Activated CD8-positive, alpha-beta memory T cell treated with anti-CD3 and anti-CD28 coated beads for 4 hours (primary cell): ENCODE measurements around the gene CIAO3.
"Not testable (repeated sequence)": the region's sequence is repeated elsewhere in the genome, so short reads cannot be mapped to it uniquely, and the experiment has no call there.

Source experiments
- DNase-seq, 2 donors: peaks; one replicate each; pipeline ENCODE4 v3.0.0-alpha.2; 2020; ENCODE audit warnings: low read depth in 2 of 2

Gene CIAO3

DNA sequence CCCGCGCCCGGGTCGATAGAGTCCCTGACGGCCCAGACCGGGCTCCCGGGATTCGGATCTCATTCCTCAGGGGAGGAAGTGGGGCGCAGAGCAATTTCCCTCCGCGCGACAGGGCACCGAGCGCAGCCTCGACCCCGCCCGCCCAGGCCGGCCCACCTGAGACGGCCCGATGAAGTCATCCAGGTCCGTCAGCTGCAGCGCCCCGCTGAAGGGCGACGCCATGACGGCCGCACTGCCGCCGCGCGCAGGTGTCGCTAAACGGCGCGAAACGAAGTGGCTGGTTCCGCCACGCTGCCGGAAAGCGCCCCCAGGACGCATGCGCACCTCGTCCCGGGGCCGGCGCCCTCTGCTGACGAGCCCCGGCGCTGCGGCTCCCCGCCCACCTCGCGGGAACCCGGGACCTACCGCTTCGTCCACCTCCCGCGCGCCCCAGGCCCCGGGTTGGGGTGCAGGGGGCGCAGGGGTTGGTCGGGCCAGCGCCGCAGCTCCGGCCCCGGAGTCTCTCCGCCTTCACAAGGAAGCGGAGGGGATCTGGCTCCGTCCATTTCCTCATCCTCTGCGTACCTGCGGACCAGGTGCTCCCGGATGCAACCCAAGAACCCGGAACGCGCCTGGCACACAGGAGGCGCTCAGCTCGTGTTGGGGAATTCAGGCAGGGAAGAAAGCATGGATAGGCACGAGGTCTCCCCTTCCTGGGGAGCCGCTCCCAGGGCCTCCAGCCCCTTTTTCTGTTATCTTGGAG, at the start of gene CIAO3:
CIAO3 (minus strand) TSS at position 234 of the 742 bp plus-strand sequence; CDS start at position 222, 12 bp downstream.
- peak; percentile 84 to 86 for DNase-seq

DNA sequence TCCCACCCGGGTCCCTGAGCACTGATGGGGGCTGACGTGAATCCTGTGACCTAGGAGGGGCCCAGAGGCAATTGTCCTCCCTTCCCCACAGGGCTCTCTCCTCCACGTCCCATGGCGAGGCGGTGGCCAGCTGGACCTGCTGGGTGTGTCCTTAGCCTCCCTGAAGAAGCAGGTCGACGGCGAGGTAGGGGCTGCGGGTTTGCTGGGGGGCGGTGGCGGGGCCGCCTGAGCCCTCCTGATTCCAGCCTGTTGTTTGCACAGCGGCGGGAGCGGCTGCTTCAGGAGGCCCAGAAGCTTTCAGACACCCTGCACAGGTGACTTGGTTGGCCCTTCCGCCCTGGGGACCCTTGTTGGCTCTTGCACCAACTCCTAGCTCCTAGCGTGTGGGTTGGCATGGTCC, 49.3 kb upstream of the CIAO3 start:
- DNase-seq = no peak

DNA sequence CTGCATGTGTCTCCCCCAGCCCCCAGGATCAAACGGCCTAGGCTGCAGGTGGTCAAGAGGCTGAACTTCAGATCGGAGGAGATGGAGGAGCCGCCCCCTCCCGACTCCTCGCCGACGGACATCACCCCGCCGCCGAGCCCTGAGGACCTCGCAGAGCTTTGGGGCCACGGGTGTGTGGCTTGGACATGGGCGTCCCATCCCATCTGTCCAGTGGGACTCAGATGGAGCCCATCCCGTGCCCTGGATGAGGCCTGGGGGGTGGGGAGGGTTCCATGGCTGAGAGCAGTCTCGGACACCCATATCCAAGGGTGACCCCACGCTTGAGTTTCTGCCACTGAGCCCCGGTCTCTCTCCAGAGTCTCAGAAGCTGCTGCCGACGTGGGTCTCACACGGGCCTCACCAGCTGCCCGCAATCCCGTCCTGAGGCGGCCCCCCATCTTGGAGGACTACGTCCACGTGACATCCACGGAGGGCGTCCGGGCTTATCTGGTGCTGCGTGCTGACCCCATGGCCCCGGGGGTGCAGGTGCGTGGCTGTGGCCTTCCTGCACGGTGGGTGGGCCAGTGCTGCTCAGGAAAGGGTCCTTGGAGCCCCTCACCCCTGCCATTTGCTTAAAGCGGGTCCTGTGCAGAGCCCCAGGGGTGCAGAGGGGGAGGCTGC, 48.5 kb upstream of the CIAO3 start:
- no peak for DNase-seq

GRCh38 chr16:788399-789126, 47.8 kb upstream of the CIAO3 start, which contains the start of gene CHTF18:
Gene CHTF18, plus strand, starts transcription at chr16:788620. Its CDS starts 65 bp downstream, at chr16:788685.
- peak; percentile 82 to 84 for DNase-seq

GRCh38 chr16:787978-788398, 47.2 kb upstream of the CIAO3 start, which contains the start of gene RPUSD1:
Gene RPUSD1, minus strand, starts transcription at chr16:788381. Its CDS starts 644 bp downstream, at chr16:787737.
- DNase-seq = no peak

DNA sequence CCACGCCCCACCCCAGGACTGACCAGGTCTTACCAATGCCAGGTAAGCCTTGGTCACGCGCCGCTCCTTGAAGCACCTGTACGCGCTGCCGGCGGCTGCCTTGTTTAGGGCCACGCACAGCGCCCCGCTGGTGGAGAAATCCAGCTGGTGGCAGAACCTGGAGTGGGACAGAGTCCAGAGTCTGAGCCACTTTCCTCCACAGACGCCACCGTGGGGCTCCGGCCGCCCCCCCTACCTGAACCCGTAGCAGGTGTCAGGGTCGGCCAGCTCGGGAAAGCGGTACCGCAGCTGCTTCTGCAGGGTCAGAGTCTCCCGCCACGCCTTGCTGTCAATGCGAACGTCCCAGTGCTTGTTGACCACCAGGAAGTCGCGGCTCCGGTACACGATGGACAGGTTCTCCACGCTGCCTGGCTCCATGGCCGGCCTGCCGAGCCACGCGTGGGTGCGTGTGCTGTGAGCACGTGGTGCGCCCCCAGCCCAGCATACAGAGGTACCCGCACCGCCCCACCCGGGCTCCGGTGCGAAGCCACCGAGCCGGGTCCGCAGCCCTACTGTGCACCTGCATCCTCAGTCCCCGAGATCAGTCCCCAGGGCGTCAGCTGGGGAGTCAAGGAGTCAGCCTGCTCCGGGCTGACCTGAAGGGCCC, 46.6 kb upstream of the CIAO3 start:
- DNase-seq = no peak

- peak; percentile 36 to 55 for DNase-seq
These were observed 45.1 kb upstream of the CIAO3 start for GRCh38 chr16:785563-786535.

- DNase-seq = no peak
These were observed 43.6 kb upstream of the CIAO3 start for GRCh38 chr16:784431-784830.

DNA sequence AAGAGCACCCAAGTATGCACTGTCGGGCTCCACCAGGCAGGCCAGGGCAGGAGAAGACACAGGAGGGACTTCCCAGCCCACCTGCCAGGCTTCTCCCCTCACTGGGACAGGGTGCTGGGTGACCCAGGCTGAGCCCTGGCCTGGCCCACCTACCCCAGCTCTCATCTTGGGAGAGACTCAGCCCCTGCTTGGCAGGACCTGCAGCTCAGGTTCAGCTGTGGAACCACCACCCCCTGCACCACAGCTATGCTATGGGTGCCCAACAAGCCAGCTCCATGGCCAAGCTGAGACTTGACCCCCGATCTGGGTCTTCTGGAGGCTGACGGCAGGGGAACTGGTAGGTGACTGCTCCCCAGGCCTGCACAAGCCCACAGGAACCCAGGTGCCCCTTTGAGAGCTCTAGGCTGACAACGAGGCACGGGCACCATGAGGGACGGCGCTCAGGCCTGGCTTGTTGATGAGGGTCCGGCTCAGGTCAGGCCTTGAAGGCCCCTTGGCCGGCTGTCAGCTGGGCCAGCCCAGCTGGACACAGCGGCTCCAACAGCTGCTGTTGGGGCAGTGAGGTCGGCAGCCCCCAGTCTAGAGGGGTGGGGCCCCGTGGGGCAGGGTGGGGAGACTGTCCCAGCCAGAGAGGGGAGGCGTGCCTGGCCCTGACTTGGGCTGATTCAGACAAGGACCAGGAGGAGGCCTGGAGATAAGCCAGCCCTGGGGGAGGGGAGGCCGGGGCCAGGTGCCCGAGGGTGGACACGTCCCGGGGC, 42.8 kb upstream of the CIAO3 start:
- no peak for DNase-seq

DNA sequence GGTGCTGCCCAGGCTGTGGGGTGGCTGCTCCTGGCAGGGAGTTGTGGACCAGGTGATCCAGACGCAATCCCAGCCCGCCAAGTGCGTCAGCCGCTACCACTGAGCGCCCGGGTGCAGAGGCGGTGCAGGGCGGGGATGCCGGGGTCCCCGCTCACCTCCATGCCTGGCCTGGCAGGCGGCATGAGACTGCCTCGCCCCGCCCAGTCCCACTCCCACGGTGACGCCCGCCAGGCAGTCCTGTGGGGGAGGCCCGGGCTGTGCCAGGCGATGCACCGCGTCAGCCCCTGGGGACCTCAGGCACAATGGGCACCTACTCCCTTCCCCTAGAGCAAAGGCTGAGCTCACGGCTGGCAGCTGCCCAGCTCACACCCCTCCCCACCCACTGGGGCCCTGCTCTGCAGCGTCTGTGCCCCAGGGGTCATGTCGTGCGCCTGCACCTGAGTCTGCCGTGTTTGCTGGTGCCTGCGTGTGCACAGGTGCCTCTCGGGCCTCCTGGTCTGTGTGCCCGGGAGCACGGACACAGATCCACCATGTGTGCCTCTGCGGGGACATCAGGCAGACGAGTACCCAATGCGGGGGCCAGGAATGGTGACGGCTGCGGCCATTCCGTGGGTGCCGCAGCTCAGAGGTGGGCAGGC, 42.1 kb upstream of the CIAO3 start:
- DNase-seq = no peak

DNA sequence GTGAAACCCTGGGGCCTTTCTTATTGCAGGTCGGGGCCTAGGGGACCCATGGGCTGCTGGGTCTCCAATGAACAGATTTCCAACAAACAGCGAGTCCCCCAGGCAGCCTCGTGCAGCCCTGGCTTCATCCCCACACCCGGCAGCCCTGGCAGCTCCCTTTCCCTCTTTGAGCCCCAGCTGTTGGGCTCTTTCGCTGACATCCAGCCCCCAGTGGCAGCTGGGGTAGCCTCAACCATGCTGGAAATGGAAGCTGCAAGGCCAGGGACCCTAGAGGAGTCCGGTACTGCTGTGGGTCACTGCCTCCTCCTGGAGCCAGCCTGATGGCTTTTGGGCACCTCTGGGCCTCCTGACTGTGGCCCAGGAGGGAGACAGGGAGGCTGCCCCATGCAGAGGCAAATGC, 41.5 kb upstream of the CIAO3 start:
- DNase-seq = no peak

DNA sequence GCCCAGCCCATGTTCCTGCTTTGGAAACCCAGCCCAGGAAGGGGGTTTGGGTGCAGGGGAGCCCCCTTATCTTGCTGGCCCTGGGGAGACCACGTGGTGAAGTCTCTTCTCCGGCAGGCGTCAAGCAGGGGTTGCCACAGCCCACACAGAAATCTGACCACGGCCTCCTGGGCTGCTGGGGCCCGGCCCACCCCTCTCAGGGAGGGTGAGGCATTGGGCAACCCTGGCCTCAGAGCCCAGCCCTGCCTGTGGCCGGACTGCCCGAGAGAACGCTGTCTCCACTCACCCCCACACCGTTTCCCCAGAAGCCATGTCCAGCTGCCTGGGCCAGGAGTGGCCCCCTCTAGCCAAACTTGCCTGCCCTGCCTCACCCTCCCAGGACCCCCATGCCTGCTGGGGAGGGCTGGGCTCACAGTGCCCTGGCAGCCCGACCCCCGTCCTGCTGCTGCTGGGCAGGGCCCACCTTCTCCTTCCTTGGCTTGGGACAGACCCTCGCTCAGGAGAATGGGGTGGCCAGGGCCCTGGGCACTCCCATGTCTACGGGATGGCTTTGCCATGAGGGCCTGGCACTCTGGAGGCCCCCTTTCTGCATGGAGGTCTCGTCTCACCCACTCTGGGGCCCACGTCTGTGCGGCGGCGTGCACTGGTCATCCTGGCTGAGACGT, 40.7 kb upstream of the CIAO3 start:
- no peak for DNase-seq

GRCh38 chr16:780296-780695, 39.5 kb upstream of the CIAO3 start:
- no peak for DNase-seq

DNA sequence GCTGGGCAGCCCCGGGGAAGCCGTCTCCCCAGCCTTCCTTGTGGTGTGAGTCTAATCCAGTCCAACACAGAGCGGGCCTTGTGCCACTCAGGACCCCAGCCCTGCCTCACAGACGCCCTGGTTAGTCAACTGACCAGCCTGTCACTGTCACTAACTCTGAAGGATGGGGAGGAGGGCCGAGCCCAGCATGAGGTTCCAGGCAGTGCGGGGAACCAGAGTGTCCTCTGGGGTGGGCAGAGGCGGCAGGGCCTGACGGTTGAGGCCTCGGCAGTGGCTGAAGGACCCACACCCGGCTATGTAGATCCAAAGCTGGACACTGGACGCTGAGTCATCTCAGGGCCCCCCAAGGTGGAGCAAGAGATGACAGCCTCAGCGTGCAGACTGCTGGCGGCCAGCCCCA, 38.8 kb upstream of the CIAO3 start:
- DNase-seq = no peak

GRCh38 chr16:778909-779527, 38.2 kb upstream of the CIAO3 start:
- DNase-seq = no peak

- DNase-seq = no peak
These were observed 37.6 kb upstream of the CIAO3 start for GRCh38 chr16:778447-778846.

DNA sequence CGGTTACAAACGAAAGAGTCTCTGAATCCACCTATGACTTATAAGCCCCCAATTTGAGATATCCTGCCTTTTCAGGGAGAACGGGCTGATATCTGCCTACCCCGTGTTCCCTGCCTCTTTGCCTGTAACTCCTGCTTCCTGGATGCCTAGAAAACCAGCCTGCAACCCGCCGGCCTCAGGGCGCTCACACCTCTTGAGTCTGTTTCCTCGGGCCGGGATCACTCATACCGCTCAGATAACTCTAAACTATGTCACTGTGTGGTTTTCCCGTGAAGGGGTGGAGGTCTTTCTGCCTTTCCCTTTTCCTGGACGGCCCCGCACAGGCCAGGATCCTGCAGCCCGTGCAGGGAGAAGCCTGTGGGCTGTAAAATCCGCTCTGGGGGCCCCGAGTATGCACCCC, 37.0 kb upstream of the CIAO3 start:
- DNase-seq = no peak

GRCh38 chr16:776824-777223, 36.0 kb upstream of the CIAO3 start:
- no peak for DNase-seq

GRCh38 chr16:776298-776697, 35.5 kb upstream of the CIAO3 start:
- not testable (repeated sequence) for DNase-seq
